ENCODE measurements around the gene EIF4A3. TPM values are rescaled to one million over a fixed set of nuclear protein-coding genes. Genes with fewer than 3 reads are reported as not detected.

The EIF4A3 gene
- total and polyA plus RNA-seq, 10 of the 15 experiments (the other 5 are each of a cell fraction or from before 2014, with no cell fraction given), result 53.3 to 225 (median 103) TPM

DNA sequence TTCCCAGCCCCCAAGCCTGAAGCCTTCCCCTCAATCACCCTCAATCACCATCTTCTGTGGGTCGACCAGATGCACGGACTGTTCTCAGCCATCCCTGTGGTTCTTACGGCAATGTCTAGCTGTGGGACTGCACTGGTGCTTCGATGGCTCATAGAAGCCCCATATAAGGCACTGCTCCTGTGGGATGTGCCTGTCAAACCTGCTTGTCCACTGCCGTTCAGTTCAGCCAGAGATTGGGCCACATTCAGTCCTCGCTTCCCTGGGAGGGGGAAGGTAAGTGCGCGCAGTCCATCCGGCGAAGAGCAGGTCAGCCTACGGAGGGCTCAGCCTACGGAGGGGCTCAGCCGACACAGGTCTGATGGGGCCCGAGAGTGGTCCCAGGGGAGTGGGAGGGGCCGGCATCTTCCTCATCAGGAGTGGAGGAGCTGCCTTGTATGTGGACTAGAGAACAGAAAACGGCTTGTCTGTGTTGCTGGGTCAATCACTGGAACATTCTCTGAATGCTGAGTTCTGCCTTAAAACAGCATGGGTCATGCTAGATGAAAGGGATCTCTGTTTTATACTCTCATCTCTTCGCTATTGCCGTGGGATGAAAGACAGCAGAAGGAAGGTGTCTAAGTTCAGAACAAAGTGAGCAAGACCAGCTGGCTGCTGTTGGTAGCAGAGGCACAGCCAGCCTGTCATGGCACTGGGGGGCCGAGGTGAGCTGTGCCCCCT lies 23.0 kb upstream of the EIF4A3 start, which contains the start of gene CARD14:
Gene CARD14, plus strand, starts transcription at position 247 of the 717 bp plus-strand sequence. CDS start 11,409 bp downstream, outside the sequence.
- CTCF ChIA-PET, result no interaction called here
- FAIRE-seq, result no peak

More for the DNA sequence above, 23.0 kb upstream of the EIF4A3 start, which contains the start of gene CARD14:
- H3K4me2 ChIP-seq (ENCODE audit: control insufficient read depth, insufficient read depth), result no peak within 1 kb of the TSS
- no peaks in the 10 kb centered on the region for H3K36me3 ChIP-seq (ENCODE audit: control insufficient read depth in 2 of 2, insufficient read depth in 2 of 2, low read length in 1 of 2)
- WGBS (ENCODE audit: insufficient coverage, insufficient replicate concordance, low lambda C conversion rate, missing lambda C conversion rate), result 42% methylated on average over 19 of the region's 19 CpGs
- ATAC-seq (no peak), DNase-seq (ENCODE audit: low read depth, low spot score) (no peak)
- TF ChIP-seq ZNF207 (IDR thresholded peaks at IDR 0.05; ENCODE audit: borderline replicate concordance) (no peak), PRDM15 (CRISPR knock-in tag; IDR thresholded peaks at IDR 0.05) (no peak), MYC (IDR thresholded peaks at IDR 0.05; ENCODE audit: insufficient read depth, insufficient read length, insufficient replicate concordance, low read length, severe bottlenecking) (no peak), HDGF (IDR thresholded peaks at IDR 0.05) (no peak)
- TF ChIP-seq, protein P1, sequence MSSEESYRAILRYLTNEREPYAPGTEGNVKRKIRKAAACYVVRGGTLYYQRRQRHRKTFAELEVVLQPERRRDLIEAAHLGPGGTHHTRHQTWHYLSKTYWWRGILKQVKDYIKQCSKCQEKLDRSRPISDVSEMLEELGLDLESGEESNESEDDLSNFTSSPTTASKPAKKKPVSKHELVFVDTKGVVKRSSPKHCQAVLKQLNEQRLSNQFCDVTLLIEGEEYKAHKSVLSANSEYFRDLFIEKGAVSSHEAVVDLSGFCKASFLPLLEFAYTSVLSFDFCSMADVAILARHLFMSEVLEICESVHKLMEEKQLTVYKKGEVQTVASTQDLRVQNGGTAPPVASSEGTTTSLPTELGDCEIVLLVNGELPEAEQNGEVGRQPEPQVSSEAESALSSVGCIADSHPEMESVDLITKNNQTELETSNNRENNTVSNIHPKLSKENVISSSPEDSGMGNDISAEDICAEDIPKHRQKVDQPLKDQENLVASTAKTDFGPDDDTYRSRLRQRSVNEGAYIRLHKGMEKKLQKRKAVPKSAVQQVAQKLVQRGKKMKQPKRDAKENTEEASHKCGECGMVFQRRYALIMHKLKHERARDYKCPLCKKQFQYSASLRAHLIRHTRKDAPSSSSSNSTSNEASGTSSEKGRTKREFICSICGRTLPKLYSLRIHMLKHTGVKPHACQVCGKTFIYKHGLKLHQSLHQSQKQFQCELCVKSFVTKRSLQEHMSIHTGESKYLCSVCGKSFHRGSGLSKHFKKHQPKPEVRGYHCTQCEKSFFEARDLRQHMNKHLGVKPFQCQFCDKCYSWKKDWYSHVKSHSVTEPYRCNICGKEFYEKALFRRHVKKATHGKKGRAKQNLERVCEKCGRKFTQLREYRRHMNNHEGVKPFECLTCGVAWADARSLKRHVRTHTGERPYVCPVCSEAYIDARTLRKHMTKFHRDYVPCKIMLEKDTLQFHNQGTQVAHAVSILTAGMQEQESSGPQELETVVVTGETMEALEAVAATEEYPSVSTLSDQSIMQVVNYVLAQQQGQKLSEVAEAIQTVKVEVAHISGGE (CRISPR knock-in tag; IDR thresholded peaks at IDR 0.05), result no peak
- intact Hi-C loops (cut with micrococcal nuclease; ENCODE audit: unreplicated experiment), result no loop called here
- ChIA-PET POLR2A (no interaction called here), SMC1A (ENCODE audit: uncharacterized antibody, unreplicated experiment) (no interaction called here), RAD21 (ENCODE audit: unreplicated experiment) (no interaction called here)
- H3K9me3 ChIP-seq (replicated peaks; ENCODE audit: control insufficient read depth, insufficient read depth, low read length), result no peaks in the 10 kb centered on the region
- no peaks in the 10 kb centered on the region for H4K20me1 ChIP-seq (ENCODE audit: control insufficient read depth, insufficient read depth)
- no peak within 1 kb of the TSS for H3K27ac ChIP-seq (ENCODE audit: control insufficient read depth, insufficient read depth)
- no peaks in the 10 kb centered on the region for H3K27me3 ChIP-seq (replicated peaks in 1 of 2; ENCODE audit: control insufficient read depth in 2 of 2, insufficient read depth in 2 of 2, low read length in 1 of 2)
- no peaks in the 10 kb centered on the region for H3K4me1 ChIP-seq (ENCODE audit: control insufficient read depth, insufficient read depth, low read length)
- H3K9ac ChIP-seq (ENCODE audit: control insufficient read depth, insufficient read depth, low read length), result no peak within 1 kb of the TSS
- in situ Hi-C loops (cut with MboI), result no loop called here
- no peak within 1 kb of the TSS for H2AFZ ChIP-seq (ENCODE audit: control insufficient read depth, low read depth, low read length)
- no peak within 1 kb of the TSS for H3K4me3 ChIP-seq
- no peaks in the 10 kb centered on the region for H3K79me2 ChIP-seq (ENCODE audit: control insufficient read depth, insufficient read depth, low read length)
- no TSS peak for BruUV-seq (replicated peaks)
